ENCODE data around the gene C6.

DNA sequence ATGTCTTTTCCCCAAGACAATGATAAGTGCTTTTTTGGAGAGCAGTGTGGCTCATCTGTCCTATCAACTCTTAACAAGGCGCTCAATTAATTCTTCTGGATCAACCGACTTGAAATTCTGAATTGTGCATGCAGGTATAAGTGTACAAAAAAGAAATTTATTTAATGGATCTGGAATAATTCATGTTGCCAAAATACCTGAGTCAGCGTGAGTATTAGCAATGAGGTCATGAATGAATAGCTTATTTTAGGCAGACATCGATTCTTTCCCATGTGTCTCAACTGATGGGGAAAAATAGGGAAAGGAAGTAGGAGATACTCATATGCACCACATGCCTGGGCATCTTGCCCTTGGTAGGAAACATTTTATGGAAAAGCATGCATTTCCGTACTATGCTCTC, 68.0 kb downstream of the C6 start:
- no peak for TF ChIP-seq POLR2AphosphoS5 (IDR thresholded peaks at IDR 0.05; ENCODE audit: borderline replicate concordance, low read depth, low read length)
- TF ChIP-seq EZH2 (IDR thresholded peaks at IDR 0.05) = no peak

Data from SK-N-MC (cell line).